Neural cell (in vitro differentiated cells): Measurements from ENCODE around the gene GPR65. TPM values are rescaled to one million over a fixed set of nuclear protein-coding genes. Genes with fewer than 3 reads are reported as not detected.

ENCODE experiments used
- H2AFZ ChIP-seq: fragments of 200-600, 300-800 bp; sonication (generic), shearing (Covaris generic); 2 replicates; pipeline ENCODE4 v1.6.0; 2014; ENCODE audit warnings: low read depth, mild to moderate bottlenecking, antibody characterized with exemption, low read length, moderate library complexity
- H3F3A ChIP-seq: fragments of 200-600 bp; shearing (Covaris generic); 2 replicates; pipeline ENCODE4 v1.6.1; 2016; ENCODE audit warnings: mild to moderate bottlenecking, moderate library complexity, mixed read lengths, antibody characterized with exemption, low read length; ENCODE audit not compliant: insufficient read depth, poor library complexity, severe bottlenecking
- H3K27ac ChIP-seq: fragments of 200-600, 300-800 bp; sonication (generic), shearing (Covaris generic); 2 replicates; pipeline ENCODE4 v1.5.1; 2014; ENCODE audit warnings: mild to moderate bottlenecking, low read length, moderate library complexity
- H3K27me3 ChIP-seq: fragments of 300-800, 200-600 bp; sonication (generic), shearing (Covaris generic); 2 replicates; pipeline ENCODE4 v1.6.0; 2014; ENCODE audit warnings: mild to moderate bottlenecking, low read depth, low read length, moderate library complexity; ENCODE audit not compliant: insufficient read depth
- H3K36me3 ChIP-seq: fragments of 300-800, 200-600 bp; sonication (generic), shearing (Covaris generic); 2 replicates; pipeline ENCODE4 v1.5.1; 2014; ENCODE audit warnings: mild to moderate bottlenecking, antibody characterized with exemption, low read length, moderate library complexity; ENCODE audit not compliant: insufficient read depth
- H3K4me2 ChIP-seq: fragments of 300-800, 200-600 bp; sonication (generic), shearing (Covaris generic); 2 replicates; pipeline ENCODE4 v1.6.0; 2014; ENCODE audit warnings: mild to moderate bottlenecking, low read length
- H3K4me3 ChIP-seq: fragments of 300-800, 200-600 bp; sonication (generic), shearing (Covaris generic); 2 replicates; pipeline ENCODE4 v1.5.1; 2014; ENCODE audit warnings: mild to moderate bottlenecking, low read length, moderate library complexity
- H3K79me2 ChIP-seq: fragments of 200-600 bp; shearing (Covaris generic); replicated peaks from 2 replicates; pipeline ENCODE4 v1.6.0; 2014; ENCODE audit warnings: mild to moderate bottlenecking, low read length, moderate library complexity; ENCODE audit not compliant: insufficient read depth
- H3K9ac ChIP-seq: fragments of 300-800, 200-600 bp; sonication (generic), shearing (Covaris generic); 2 replicates; pipeline ENCODE4 v1.6.1; 2016; ENCODE audit warnings: mild to moderate bottlenecking, low read length, mixed read lengths
- H3K9me2 ChIP-seq: fragments of 200-600 bp; shearing (Covaris generic); 2 replicates; pipeline ENCODE4 v1.6.1; 2016; ENCODE audit warnings: mild to moderate bottlenecking, low read length, mixed read lengths; ENCODE audit not compliant: insufficient read depth
- H3K9me3 ChIP-seq: fragments of 200-600, 300-800 bp; sonication (generic), shearing (Covaris generic); 2 replicates; pipeline ENCODE4 v1.6.1; 2016; ENCODE audit warnings: mild to moderate bottlenecking, mixed run types, low read length, moderate library complexity, mixed read lengths
- H4K20me1 ChIP-seq: fragments of 200-600 bp; shearing (Covaris generic); 2 replicates; pipeline ENCODE4 v1.6.1; 2016; ENCODE audit warnings: mild to moderate bottlenecking, mixed run types; ENCODE audit not compliant: insufficient read depth
- CTCF ChIP-seq: fragments of 450-650 bp; IDR thresholded peaks from 2 replicates; pipeline ENCODE4 v1.5.1; 2014; ENCODE audit warnings: antibody characterized with exemption, mild to moderate bottlenecking, moderate library complexity; ENCODE audit not compliant: poor library complexity, severe bottlenecking
- EP300 ChIP-seq: fragments of 450-650 bp; conservative IDR thresholded peaks from 2 replicates; pipeline ENCODE4 v1.6.1; 2014; ENCODE audit warnings: antibody characterized with exemption, mild to moderate bottlenecking, moderate library complexity; ENCODE audit not compliant: poor library complexity, severe bottlenecking
- EZH2 ChIP-seq: fragments of 200-600, 300-800 bp; shearing (Covaris generic), sonication (generic); IDR thresholded peaks from 2 replicates; pipeline ENCODE4 v1.6.1; 2014; ENCODE audit warnings: antibody characterized with exemption, low read length, borderline replicate concordance, mild to moderate bottlenecking; ENCODE audit not compliant: insufficient read depth, poor library complexity, severe bottlenecking
- MXI1 ChIP-seq: fragments of 450-650 bp; conservative IDR thresholded peaks from 2 replicates; pipeline ENCODE4 v1.6.1; 2014; ENCODE audit warnings: antibody characterized with exemption, mild to moderate bottlenecking; ENCODE audit not compliant: poor library complexity, severe bottlenecking
- POLR2AphosphoS5 ChIP-seq: IDR thresholded peaks from 2 replicates; pipeline ENCODE4 v1.6.1; 2012
- RAD21 ChIP-seq: fragments of 450-650 bp; conservative IDR thresholded peaks from 2 replicates; pipeline ENCODE4 v1.6.1; 2014; ENCODE audit warnings: antibody characterized with exemption, mild to moderate bottlenecking, moderate library complexity
- REST ChIP-seq: IDR thresholded peaks from 2 replicates; pipeline ENCODE4 v1.6.1; 2012; ENCODE audit warnings: borderline replicate concordance
- SMC3 ChIP-seq: fragments of 450-650 bp; conservative IDR thresholded peaks from 2 replicates; pipeline ENCODE4 v1.6.1; 2014; ENCODE audit warnings: antibody characterized with exemption, mild to moderate bottlenecking, moderate library complexity; ENCODE audit not compliant: poor library complexity
- TAF1 ChIP-seq: IDR thresholded peaks from 2 replicates; pipeline ENCODE4 v1.6.1; 2012; ENCODE audit warnings: low read depth
- polyA plus RNA-seq: library from polyadenylated mRNA; depleted of rRNA; stranded (reverse); fragments of >200 nt; gene quantifications from 2 replicates; pipeline ENCODE4 v1.2.3, GENCODE V29; 2014

The GPR65 gene
- polyA plus RNA-seq, 1 donor from 2014 or later = not detected

GRCh38 chr14:88005978-88006851, 1.3 kb downstream of the GPR65 start:
- TF ChIP-seq EP300 = no peak
- no peak for TF ChIP-seq TAF1
- no peak for TF ChIP-seq EZH2
- no peak for TF ChIP-seq SMC3
- TF ChIP-seq POLR2AphosphoS5 = no peak
- no peak for TF ChIP-seq REST
- TF ChIP-seq MXI1 = no peak
- no peak for TF ChIP-seq CTCF
- no peak for TF ChIP-seq RAD21
- H3K79me2 ChIP-seq = no peaks in the 10 kb centered on the region
- no peaks in the 10 kb centered on the region for H3K9me3 ChIP-seq
- no peaks in the 10 kb centered on the region for H3K36me3 ChIP-seq
- no peaks in the 10 kb centered on the region for H4K20me1 ChIP-seq
- H3K4me3 ChIP-seq = no peak overlapping the region
- no peak overlapping the region for H2AFZ ChIP-seq
- no peaks in the 10 kb centered on the region for H3K27me3 ChIP-seq
- no peak overlapping the region for H3K9ac ChIP-seq
- H3F3A ChIP-seq = no peaks in the 10 kb centered on the region
- H3K9me2 ChIP-seq = no peaks in the 10 kb centered on the region
- H3K4me2 ChIP-seq = no peak overlapping the region
- no peak overlapping the region for H3K27ac ChIP-seq

GRCh38 chr14:88007608-88008007, 2.7 kb downstream of the GPR65 start:
- H3K4me2 ChIP-seq = no peak overlapping the region
- H3K9me2 ChIP-seq = no peaks in the 10 kb centered on the region
- no peaks in the 10 kb centered on the region for H3K36me3 ChIP-seq
- no peaks in the 10 kb centered on the region for H3K79me2 ChIP-seq
- H3K27me3 ChIP-seq = no peaks in the 10 kb centered on the region
- no peaks in the 10 kb centered on the region for H4K20me1 ChIP-seq
- TF ChIP-seq EZH2 = no peak
- no peak for TF ChIP-seq TAF1
- no peak for TF ChIP-seq SMC3
- TF ChIP-seq REST = no peak
- no peak for TF ChIP-seq EP300
- no peak for TF ChIP-seq RAD21
- no peak for TF ChIP-seq MXI1
- TF ChIP-seq CTCF = no peak
- no peak for TF ChIP-seq POLR2AphosphoS5
- H3K4me3 ChIP-seq = no peak overlapping the region
- H3K27ac ChIP-seq = no peak overlapping the region
- H3K9ac ChIP-seq = no peak overlapping the region
- H3F3A ChIP-seq = no peaks in the 10 kb centered on the region
- no peak overlapping the region for H2AFZ ChIP-seq
- H3K9me3 ChIP-seq = no peaks in the 10 kb centered on the region
